KOPT-K1 (cell line): Measurements from ENCODE around the gene TMEM135.

Experiments
- H3K27ac ChIP-seq: fragments of 200-600 bp; sonication (generic); 2 replicates; pipeline ENCODE4 v1.5.1; 2016; ENCODE audit warnings: antibody characterized with exemption, mild to moderate bottlenecking, low read depth, low read length; ENCODE audit not compliant: poor library complexity, severe bottlenecking
- H3K36me3 ChIP-seq: fragments of 200-600 bp; sonication (generic); 2 replicates; pipeline ENCODE4 v1.5.1; 2017; ENCODE audit warnings: antibody characterized with exemption, mild to moderate bottlenecking, low read length, moderate library complexity; ENCODE audit not compliant: insufficient read depth
- H3K9me3 ChIP-seq: fragments of 200-600 bp; sonication (generic); 2 replicates; pipeline ENCODE4 v1.5.1; 2017; ENCODE audit warnings: antibody characterized with exemption, low read length, mild to moderate bottlenecking; ENCODE audit not compliant: insufficient read depth, poor library complexity, severe bottlenecking

Gene TMEM135

DNA sequence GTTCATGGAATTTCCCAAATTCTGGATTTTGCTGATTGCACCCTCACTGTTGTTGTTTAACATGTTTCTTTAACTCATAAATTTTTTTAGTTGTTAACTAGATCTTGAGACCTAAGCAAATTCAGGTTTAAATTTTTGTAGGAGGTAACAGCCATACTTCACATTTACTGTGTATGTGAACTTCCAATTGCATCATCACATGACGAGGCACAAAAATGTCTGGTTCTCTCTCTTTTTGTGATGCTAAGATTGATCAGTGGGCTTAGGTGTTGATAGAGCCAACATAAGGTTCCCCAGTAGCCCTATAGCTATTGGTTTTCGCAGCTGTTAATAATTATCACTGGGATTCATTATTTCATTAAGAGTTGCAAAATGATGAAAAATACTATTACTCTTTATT, 277.5 kb downstream of the TMEM135 start:
- Histone ChIP-seq H3K9me3 (no peaks in the 10 kb centered on the region), H3K27ac (no peak overlapping the region), H3K36me3 (peaks cover 13% of the 10 kb centered on the region)

DNA sequence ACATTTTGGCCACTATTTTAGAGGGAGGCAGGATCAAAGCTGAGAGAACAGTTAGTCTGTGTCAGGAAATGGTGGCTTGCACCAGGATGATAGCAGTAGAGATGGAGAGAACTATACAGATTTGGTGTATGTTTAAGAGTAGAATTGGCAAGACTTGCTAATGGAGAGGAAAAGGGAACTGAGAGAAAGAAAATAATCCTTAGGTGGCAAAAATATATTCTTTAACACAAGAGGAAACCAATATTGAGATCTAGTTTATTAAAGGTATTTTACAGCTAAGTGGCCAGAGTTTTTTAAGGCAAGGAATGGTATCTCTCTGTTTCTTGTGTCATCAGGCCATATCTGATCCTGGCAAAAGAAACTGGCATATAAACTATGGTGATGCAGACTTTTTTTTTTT, 278.8 kb downstream of the TMEM135 start:
- Histone ChIP-seq H3K36me3 (peaks cover 21% of the 10 kb centered on the region), H3K9me3 (no peaks in the 10 kb centered on the region), H3K27ac (no peak overlapping the region)

DNA sequence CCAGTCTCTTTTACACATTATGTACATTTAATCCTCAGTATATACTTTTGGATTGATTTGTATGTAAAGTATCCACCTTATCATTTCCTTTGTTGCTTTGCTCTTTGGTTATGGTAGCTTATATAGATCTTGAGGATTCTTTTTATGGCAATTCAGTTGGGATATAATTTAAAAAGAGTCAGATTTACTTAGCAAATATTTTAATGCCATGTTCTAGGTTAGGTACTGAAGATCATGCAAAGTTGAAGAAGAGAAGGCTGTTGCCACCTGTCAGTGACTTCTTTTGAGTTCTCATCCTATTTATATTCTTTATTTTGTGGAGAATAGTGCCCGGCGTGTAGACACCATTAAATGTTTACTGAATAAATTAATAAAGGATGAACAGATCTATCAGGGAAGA, 279.7 kb downstream of the TMEM135 start:
- no peaks in the 10 kb centered on the region for H3K9me3 ChIP-seq
- H3K27ac ChIP-seq = no peak overlapping the region
- H3K36me3 ChIP-seq = peaks cover 30% of the 10 kb centered on the region

DNA sequence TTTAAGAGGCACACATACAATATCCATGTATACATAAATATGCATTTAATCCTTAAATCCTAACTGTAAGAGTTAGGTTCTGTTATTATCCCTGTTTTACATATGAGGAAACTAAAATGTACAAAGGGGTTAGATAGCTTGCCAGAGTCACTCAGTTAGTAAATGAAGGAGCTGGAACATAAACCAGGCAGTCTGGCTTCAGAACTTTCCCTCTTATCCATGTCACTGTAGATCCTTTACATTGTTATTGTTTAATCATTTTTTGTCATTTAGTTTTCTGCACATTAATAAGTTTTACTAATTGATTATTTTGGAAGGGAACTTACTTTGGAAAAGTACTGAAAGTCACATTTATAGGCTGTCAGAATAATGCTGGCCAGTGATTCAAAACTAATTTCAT, 282.4 kb downstream of the TMEM135 start:
- Histone ChIP-seq H3K27ac (no peak overlapping the region), H3K9me3 (no peaks in the 10 kb centered on the region), H3K36me3 (peaks cover 45% of the 10 kb centered on the region)

DNA sequence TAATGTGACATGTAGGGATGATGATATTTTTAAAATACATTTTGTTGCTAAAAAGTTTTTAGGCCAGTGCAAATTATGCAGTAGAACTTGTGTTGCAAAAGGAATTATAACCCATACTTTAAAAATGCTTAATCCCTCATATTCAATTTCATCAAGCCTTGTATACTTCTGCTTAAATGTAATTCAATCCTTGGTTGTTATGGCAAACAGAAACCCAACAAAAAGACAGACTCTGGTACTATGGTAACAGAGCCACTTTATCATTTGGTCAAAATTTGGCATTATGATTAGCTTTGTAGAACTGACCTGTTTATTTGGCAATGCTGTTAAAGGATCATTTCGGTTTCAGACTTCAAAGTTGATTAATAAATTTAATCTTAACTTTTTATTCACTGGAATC, 284.8 kb downstream of the TMEM135 start:
- Histone ChIP-seq H3K9me3 (no peaks in the 10 kb centered on the region), H3K36me3 (peaks cover 45% of the 10 kb centered on the region), H3K27ac (no peak overlapping the region)

DNA sequence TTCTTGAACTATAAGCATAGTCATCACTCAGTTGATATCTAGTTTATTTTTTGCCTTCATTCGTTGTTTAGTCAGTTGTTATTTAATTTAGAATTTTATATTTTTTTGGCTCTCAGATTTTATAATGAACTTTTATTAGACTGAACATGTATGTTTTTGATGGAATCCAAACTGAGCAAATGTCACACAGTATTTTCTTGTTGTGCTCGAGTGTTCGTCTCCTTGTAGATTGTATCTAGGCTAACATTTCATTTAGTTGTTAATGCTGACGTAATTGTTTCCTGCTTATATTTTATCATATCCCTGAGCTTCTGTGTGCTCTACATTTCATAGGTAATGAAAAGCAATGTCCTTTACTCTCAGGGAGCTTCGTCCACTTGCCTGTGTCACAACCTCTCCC, 286.2 kb downstream of the TMEM135 start:
- H3K9me3 ChIP-seq = no peaks in the 10 kb centered on the region
- peaks cover 45% of the 10 kb centered on the region for H3K36me3 ChIP-seq
- no peak overlapping the region for H3K27ac ChIP-seq

DNA sequence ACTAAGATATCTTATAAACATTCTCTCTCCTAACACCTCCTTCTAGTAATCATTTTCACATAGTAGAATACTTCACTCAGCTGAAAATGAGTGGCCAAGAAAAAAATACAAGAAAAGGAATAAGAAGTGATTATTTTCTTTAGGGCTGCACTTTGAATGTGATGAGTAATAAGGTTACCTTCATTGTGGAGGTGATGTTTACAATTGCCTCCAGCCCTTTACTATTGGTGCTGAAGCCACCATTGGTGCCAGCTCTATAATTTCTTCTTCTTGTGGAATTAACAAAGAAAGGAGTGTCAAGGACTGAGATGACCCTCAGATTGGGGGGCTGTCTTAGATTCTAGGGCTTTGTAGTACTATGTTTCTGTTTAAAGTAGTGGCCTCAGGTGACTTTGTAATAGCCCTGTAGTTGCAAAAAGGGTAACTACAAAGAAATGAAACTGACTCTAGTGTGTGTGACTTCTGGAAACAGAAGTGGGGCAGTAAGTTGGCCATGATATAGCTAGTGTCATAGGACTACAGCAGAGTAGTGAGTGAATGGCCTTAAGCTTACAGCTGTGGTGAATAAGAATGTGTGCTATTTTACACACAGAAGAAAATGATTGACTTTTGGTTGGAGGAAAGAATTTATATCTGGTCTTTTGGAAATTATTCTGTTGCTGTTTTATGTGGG, 287.2 kb downstream of the TMEM135 start:
- peaks cover 38% of the 10 kb centered on the region for H3K36me3 ChIP-seq
- H3K27ac ChIP-seq = no peak overlapping the region
- no peaks in the 10 kb centered on the region for H3K9me3 ChIP-seq

DNA sequence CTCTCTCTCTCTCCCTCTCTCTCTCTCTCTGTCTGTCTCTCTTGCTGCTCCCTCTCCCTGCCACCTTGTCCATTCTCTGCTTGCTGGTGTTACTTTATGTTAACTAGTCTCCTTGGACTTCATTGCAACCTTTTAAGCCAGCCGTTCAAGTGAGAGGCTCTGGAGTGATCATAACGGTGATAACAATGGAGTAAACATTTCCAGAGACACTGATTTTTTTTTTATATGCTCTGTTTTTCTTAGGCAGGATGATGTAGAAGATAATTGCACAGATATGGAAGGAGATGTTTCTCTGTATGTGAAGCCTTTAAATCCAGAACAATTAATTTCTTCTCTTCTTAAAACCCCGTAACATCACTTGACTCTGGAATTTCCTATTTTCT, 287.7 kb downstream of the TMEM135 start:
- Histone ChIP-seq H3K27ac (no peak overlapping the region), H3K36me3 (peaks cover 33% of the 10 kb centered on the region), H3K9me3 (no peaks in the 10 kb centered on the region)

DNA sequence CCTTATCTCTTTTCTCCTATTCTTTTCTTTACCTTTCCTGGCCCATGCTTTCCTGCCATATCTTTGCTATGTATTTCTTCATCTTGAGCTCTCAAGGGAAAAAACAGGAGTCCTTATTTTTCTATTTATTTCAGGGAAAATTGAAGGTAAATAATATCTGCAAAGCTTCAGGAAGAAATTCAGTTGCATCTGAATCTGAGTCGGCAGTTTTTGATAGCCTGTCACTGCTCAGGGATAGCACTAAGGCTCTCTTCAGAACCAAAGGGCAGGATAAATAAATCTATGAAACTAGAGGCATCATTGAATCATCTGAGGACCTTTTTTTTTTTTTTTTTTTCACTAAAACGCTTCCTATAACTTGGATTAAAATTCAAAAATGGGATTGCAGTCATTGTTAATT, 288.9 kb downstream of the TMEM135 start:
- Histone ChIP-seq H3K9me3 (no peaks in the 10 kb centered on the region), H3K36me3 (peaks cover 23% of the 10 kb centered on the region), H3K27ac (no peak overlapping the region)

DNA sequence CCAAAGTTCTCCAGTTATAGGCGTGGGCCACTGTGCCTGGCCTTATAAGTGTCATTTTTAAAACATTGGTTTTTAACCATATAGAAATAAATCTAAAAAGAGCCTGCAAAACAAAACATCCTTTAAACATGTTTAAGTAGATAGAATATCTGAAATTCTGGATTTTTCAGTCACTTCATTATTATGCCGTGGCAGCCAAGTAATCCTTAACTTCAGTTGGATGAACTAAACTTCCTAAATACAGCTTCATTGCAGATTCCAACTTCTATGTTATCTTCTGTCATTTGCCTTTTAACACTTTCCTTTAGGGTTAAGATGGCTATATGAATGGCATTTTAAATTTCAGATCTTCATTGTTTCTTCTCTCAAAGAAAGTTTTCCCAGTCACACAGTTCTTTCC, 291.4 kb downstream of the TMEM135 start:
- Histone ChIP-seq H3K36me3 (peaks cover 2% of the 10 kb centered on the region; the same call in 1 of the 2 replicates), H3K9me3 (no peaks in the 10 kb centered on the region), H3K27ac (no peak overlapping the region)

DNA sequence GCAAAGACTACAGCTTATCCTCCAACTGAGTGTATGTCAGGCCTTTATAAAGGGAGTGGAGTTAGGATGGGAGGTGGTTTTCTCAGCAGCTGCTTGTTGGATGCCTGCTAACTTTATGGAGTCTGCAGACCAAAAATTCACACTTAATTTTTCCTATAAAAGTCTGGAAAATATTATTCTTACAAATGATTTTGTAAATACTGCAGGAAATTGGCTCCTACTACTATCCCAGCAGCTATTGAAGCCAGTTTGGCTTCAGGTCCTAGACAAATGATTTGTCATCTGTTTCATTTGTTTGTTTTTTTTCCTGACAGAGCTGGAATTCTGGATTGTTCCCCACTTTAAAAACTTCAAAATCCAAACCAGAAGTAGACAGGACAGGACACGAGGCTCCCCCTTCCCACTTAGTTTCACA, 292.5 kb downstream of the TMEM135 start:
- Histone ChIP-seq H3K27ac (no peak overlapping the region), H3K36me3 (no peaks in the 10 kb centered on the region), H3K9me3 (no peaks in the 10 kb centered on the region)

DNA sequence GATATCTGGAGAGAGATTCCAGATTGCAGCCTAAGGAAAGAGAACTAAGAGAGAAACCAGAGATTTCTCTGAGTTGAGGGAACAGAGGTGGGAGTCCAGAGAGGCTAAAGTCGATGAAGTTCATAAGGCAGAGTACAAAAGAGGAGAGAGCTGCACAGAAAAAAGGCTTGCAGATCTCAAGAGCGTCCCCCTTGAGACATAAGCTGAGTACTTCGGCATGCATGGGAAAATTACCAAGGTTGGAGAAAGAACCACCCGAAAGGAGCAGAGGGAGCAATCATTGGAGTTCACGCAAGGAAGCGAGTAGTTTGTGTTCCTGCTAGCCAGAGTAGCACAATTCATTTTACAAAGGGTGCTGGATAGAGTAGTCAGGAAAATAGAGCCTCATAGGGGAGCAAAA, 293.5 kb downstream of the TMEM135 start:
- no peaks in the 10 kb centered on the region for H3K36me3 ChIP-seq
- no peak overlapping the region for H3K27ac ChIP-seq

DNA sequence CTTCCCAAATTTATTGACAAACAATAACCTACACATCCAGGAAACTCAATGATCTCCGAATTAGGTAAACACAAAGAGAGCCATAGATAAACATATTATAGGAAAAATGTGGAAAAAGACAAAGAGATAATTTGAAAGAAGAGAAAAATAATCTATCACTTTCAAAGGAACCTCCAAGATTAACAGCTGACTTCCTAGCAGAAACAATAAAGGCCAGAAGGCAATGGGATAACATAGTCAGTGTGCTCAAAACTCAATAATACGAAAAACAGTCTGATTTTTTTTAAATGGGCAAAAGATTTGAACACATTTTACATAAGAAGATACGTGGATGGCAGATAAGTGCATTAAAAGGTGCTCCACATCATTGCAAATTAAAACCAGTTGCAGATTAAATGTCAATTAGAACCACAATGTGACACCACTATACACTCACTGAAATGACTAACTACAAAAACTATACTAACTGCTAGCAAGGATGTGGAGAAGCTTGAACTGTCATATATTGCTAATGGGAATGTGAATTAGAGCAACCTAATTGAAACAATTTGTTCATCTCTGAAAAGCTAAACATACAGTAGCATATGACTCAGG, 300.4 kb downstream of the TMEM135 start:
- H3K27ac ChIP-seq = no peak overlapping the region
- H3K36me3 ChIP-seq = no peaks in the 10 kb centered on the region
- H3K9me3 ChIP-seq = peaks cover 16% of the 10 kb centered on the region

More for the DNA sequence above, 293.5 kb downstream of the TMEM135 start:
- H3K9me3 ChIP-seq = no peaks in the 10 kb centered on the region

DNA sequence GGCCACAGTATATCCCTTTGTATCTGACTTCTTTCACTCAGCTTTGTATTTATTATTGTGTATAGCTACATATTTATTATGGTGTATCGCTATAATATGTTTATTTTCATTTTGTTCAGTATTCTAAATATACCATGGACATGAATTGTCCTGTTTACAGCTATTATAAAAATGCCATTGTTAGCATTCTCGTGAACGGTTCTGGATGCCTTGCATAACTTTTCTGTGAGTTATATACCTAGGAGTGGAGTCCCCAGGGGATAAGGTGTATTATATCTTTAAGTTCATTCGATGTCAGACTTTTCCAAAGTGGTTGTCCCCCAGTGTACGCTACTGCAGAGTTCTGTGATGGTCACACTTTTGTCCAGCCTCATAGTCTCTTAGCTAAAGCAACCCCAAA, 301.7 kb downstream of the TMEM135 start:
- no peak overlapping the region for H3K27ac ChIP-seq
- H3K36me3 ChIP-seq = no peaks in the 10 kb centered on the region
- H3K9me3 ChIP-seq = peaks cover 16% of the 10 kb centered on the region

DNA sequence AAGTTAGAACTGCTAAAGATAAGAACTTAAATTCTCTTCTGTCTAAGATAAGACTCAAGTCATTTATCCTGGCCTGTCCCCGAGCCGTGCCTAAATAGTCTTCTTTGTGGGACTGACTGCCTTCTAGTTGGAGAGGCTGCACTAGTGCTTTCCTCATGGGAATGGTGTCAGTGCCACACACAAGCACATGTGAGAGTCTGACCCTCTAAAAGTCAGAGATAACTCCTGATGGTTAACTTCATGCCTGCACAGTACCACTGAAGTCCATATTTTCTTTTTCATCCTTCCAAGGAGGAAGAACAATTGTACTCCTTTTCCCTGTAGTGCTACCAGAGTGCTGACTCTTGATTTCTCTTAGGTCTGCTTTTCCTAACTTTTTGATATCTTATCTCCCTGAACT, 309.7 kb downstream of the TMEM135 start:
- Histone ChIP-seq H3K9me3 (no peaks in the 10 kb centered on the region), H3K27ac (no peak overlapping the region), H3K36me3 (no peaks in the 10 kb centered on the region)

DNA sequence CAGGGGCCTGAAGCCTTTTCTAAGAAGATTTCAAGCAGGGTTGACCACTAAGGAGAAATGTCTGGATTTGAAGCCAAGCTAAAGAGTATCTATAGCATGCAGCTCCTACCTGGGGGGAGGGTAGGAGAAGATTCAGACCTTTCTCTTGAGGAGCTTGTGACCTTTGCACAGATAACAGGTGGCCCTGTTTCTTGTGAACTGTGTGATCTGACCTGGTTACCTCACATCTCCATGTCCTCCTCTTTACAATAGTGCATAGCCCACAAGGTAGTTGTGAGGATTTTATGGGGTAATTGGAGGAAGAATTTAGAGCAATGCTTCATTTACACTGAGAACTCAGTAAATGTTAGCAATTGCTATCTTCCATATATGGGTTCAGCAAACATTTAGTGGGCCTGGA, 310.1 kb downstream of the TMEM135 start:
- Histone ChIP-seq H3K9me3 (no peaks in the 10 kb centered on the region), H3K27ac (no peak overlapping the region)

More for the DNA sequence above, 310.1 kb downstream of the TMEM135 start:
- no peaks in the 10 kb centered on the region for H3K36me3 ChIP-seq
